NCI-H82 treated with DMSO at 0.1 percent for 48 hours (cell line): ENCODE data around the gene CDSN.
"Not testable (repeated sequence)": the region's sequence is repeated elsewhere in the genome, so short reads cannot be mapped to it uniquely, and the experiment has no call there.

Experiments used
- DNase-seq: peaks from one replicate; lab custom pipeline; 2025; ENCODE audit not compliant: unreplicated experiment; lab: John Stamatoyannopoulos, UW

The CDSN gene, protein sequence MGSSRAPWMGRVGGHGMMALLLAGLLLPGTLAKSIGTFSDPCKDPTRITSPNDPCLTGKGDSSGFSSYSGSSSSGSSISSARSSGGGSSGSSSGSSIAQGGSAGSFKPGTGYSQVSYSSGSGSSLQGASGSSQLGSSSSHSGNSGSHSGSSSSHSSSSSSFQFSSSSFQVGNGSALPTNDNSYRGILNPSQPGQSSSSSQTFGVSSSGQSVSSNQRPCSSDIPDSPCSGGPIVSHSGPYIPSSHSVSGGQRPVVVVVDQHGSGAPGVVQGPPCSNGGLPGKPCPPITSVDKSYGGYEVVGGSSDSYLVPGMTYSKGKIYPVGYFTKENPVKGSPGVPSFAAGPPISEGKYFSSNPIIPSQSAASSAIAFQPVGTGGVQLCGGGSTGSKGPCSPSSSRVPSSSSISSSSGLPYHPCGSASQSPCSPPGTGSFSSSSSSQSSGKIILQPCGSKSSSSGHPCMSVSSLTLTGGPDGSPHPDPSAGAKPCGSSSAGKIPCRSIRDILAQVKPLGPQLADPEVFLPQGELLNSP

GRCh38 chr6:31120151-31120915 lies at the start of gene CDSN:
Gene CDSN (minus strand): TSS chr6:31120446. CDS start chr6:31120419, 27 bp downstream.
- DNase-seq: no peak

- DNase-seq: no peak
Observed at GRCh38 chr6:31169123-31169857, 49.0 kb upstream of the CDSN start.

GRCh38 chr6:31168606-31169005 lies 48.4 kb upstream of the CDSN start:
- DNase-seq: no peak

DNA sequence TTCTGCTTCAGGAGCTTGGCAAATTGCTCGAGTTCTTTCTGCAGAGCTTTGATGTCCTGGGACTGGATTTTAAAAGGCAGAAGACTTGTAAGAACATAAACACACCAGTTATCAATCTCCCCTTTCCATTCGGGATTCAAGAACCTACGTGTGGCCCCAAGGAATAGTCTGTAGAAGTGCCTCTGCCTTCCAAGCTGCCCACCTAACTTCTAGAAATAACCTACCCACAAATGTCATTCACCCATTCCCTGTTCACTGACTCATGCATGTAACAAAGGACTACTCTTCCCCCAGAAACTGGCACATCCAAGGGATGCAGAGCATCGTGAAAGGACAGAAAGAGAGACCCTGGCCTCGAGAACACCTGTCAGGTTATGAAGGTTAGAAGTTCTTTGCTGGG lies 45.7 kb upstream of the CDSN start:
- DNase-seq: no peak

- not testable (repeated sequence) for DNase-seq
Observed at GRCh38 chr6:31165064-31165832, 45.0 kb upstream of the CDSN start.

- DNase-seq: not testable (repeated sequence)
Observed at GRCh38 chr6:31164475-31165063, 44.3 kb upstream of the CDSN start.

GRCh38 chr6:31163922-31164321 lies 43.7 kb upstream of the CDSN start:
- DNase-seq: no peak

DNA sequence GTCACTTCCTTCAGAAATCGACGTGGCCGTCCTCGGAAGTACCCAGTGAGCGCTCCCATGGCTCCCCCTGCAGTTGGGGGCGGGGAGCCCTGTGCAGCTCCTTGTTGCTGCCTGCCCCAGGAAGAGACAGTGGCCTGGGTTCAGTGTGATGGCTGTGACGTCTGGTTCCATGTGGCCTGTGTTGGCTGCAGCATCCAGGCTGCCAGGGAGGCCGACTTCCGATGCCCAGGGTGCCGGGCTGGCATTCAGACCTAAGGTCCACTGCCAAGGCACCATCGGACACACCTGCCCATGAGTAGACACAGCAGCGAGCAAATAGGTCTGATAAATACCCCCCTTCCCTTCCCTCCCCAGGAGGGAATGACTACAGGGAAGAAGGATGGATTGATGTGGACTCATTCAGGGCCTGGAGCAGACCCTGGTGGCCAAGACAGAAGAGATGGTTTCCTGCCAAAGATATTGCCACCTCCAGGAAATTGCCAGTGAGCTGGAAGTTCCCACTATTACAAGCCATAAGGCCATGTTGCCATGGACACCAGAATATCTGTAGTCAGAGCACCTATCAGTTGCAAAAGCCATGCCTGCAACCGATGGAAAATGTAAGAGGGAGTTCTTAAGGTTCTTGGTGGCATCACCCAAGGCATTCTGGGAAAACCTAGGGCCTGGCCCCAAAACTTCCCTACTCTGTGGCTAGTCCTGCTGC lies 42.4 kb upstream of the CDSN start:
- no peak for DNase-seq

DNA sequence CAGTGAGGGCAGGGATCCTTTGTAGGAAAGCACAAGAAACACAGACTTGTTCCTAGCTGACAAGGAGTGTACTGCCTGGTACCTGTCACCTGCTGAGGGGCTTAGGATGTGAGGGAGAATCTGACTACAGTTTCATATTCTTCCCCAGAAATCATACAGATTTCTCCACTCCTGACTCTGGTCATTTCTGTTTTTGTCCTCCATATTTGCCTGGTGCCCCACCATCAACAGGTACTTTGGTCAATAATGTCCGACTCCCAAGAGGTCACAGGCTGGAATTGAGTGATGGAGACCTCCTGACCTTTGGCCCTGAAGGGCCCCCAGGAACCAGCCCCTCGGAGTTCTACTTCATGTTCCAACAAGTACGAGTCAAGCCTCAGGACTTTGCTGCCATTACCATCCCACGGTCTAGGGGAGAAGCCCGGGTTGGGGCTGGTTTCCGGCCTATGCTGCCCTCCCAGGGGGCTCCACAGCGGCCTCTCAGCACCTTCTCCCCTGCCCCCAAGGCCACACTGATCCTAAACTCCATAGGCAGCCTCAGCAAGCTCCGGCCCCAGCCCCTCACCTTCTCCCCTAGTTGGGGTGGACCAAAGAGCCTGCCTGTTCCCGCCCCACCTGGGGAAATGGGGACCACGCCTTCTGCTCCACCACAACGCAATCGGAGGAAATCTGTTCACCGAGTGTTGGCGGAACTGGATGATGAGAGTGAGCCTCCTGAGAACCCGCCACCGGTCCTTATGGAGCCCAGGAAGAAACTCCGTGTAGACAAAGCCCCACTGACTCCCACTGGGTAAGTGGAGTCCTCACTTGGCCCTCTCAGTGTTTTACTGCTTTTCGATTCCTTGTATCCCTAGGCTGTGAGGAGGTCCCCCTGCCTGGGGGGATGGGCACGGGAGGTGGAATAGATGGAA lies 41.2 kb upstream of the CDSN start:
- DNase-seq: no peak

- no peak for DNase-seq
Observed at GRCh38 chr6:31158863-31159855, 38.9 kb upstream of the CDSN start.

DNA sequence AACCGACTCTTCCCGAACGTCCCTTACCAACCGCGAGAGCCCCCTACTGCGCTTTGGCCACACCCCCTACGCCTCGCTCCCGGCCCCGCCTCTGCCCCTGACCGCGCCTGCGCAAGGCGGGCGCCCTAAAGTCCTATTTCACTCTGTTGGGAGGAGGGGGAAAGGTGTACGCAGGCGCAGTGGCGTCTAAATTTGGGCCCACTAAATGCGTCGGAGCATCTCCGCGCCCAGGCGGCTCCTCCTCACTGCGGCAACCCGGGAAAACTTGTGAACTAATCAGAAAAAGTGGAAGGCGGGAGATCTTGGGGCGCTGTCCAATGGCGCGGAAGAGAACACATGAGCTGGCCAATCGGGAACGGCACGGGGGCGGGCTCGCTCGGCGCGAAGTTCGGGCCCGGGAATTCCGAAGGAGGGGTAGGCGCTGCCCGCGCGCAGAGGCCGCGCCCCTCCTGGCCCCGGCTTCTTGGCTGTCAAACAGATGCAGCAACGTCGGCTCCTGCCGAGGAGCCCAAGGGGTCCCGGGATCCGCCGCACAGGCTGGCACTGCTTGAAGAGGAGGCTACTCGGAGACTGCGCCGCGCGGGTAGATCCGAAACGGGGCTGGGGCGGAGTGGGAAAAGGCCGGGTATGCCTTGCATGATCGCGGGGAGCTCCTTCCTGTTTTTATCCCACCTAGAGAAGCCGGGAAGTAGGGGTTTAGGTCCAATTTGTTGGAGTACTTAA lies 38.1 kb upstream of the CDSN start, which contains the start of gene TCF19:
TSS of gene TCF19 (plus strand) at position 450 of the 723 bp plus-strand sequence. CDS start 881 bp downstream, outside the sequence.
- DNase-seq: peak; percentile 98

GRCh38 chr6:31157513-31158139 lies 37.4 kb upstream of the CDSN start, which contains the start of gene CCHCR1:
Gene CCHCR1 (minus strand): TSS chr6:31157802. CDS start chr6:31157600, 202 bp downstream.
- no peak for DNase-seq

GRCh38 chr6:31156641-31157040 lies 36.4 kb upstream of the CDSN start:
- no peak for DNase-seq

DNA sequence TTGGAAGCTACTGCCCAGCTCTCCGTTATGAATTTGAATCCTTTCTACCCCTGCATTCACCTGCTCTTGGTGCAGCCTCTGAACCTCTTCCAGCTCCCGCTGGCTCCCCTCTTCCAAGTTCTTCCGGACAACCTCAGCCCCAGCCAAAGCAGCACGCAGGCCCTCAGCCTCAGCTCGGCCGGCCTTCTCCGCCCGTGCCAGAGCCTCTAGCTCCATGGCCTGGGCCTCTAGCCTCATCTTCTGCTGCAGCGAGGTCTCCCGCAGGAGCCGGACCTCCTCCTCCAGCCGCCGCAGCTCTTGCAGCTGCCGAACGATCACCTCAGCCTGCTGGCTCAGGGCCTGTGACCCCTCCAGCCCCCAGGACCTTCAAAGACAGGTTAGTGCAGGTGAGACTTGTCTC lies 34.2 kb upstream of the CDSN start:
- DNase-seq: no peak

DNA sequence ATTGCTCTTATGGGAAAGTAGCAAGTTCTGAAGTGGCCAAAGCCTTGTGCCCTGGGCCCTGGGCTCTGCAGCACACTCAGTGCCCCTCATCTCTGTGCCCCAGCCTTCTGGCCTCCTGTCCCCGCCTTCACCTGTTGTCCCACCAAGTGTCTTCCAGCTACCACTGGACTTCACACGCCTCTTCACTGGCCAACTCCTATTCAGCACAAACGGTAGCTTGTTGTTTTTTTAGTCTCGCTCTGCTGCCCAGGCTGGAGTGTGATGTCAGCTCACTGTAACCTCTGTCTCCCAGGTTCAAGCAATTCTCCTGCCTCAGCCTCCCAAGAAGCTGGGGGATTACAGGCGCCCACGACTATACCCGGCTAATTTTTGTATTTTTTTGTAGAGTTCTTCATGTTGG lies 32.5 kb upstream of the CDSN start:
- DNase-seq: no peak
